ENCODE data around the gene LMO7. TPM values are rescaled to one million over a fixed set of nuclear protein-coding genes. Genes with fewer than 3 reads are reported as not detected.

The LMO7 gene
- total RNA-seq, 1 experiment from 2014 or later = 105 TPM

GRCh38 chr13:75802161-75802560, 166.0 kb downstream of the LMO7 start:
- no peak for DNase-seq
- Mint-ChIP-seq H3K9me3 (ENCODE audit: low read depth, unreplicated experiment) (no peaks in the 10 kb centered on the region), H3K4me1 (ENCODE audit: low read depth, unreplicated experiment) (no peaks in the 10 kb centered on the region), H3K27me3 (ENCODE audit: unreplicated experiment) (no peaks in the 10 kb centered on the region), H3K27ac (ENCODE audit: unreplicated experiment) (no peak overlapping the region), H3K4me3 (ENCODE audit: low read depth, unreplicated experiment) (no peak overlapping the region), H3K36me3 (ENCODE audit: insufficient read depth, unreplicated experiment) (peaks cover 32% of the 10 kb centered on the region)
- intact Hi-C loops (cut with micrococcal nuclease; ENCODE audit: unreplicated experiment) = no loop called here
- CTCF ChIA-PET = no interaction called here
- BruUV-seq (replicated peaks) = no TSS peak
- no peak for TF ChIP-seq CTCF (IDR thresholded peaks at IDR 0.05; ENCODE audit: unreplicated experiment)

DNA sequence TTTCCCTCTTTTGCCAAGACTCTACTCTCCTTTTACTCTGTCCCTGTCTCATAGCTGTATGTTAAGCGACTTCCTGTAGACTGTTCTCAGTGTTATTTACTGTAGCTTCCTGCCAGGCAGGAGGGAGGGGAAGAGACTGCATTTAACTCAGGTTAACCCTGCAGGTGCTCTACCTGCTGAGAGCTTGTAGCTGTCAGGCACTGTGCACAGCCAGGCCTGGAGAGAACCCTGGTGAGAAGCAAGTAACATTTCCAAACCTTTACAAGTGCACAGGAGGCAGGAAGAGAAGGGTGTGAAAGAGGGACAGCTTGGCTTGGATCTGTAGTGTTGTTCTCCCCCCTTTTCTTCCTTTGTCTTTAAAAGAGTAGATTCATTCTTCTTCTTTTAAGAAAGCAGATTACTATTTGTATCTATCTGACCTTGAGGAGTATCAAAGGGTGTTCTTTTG, 167.1 kb downstream of the LMO7 start:
- peaks cover 30% of the 10 kb centered on the region for H3K36me3 Mint-ChIP-seq (ENCODE audit: insufficient read depth, unreplicated experiment)
- no peak for TF ChIP-seq CTCF (IDR thresholded peaks at IDR 0.05; ENCODE audit: unreplicated experiment)
- CTCF ChIA-PET = no interaction called here
- H3K4me1 Mint-ChIP-seq (ENCODE audit: low read depth, unreplicated experiment) = no peaks in the 10 kb centered on the region
- no TSS peak for BruUV-seq (replicated peaks)
- no peaks in the 10 kb centered on the region for H3K9me3 Mint-ChIP-seq (ENCODE audit: low read depth, unreplicated experiment)
- H3K27me3 Mint-ChIP-seq (ENCODE audit: unreplicated experiment) = no peaks in the 10 kb centered on the region
- intact Hi-C loops (cut with micrococcal nuclease; ENCODE audit: unreplicated experiment) = no loop called here
- DNase-seq = no peak
- no peak overlapping the region for H3K27ac Mint-ChIP-seq (ENCODE audit: unreplicated experiment)
- no peak overlapping the region for H3K4me3 Mint-ChIP-seq (ENCODE audit: low read depth, unreplicated experiment)

- H3K4me3 Mint-ChIP-seq (ENCODE audit: low read depth, unreplicated experiment) = no peak overlapping the region
- H3K27me3 Mint-ChIP-seq (ENCODE audit: unreplicated experiment) = no peaks in the 10 kb centered on the region
- intact Hi-C loops (cut with micrococcal nuclease; ENCODE audit: unreplicated experiment) = no loop called here
- CTCF ChIA-PET = no interaction called here
- H3K27ac Mint-ChIP-seq (ENCODE audit: unreplicated experiment) = no peak overlapping the region
- H3K4me1 Mint-ChIP-seq (ENCODE audit: low read depth, unreplicated experiment) = no peaks in the 10 kb centered on the region
- no TSS peak for BruUV-seq (replicated peaks)
- H3K36me3 Mint-ChIP-seq (ENCODE audit: insufficient read depth, unreplicated experiment) = peaks cover 30% of the 10 kb centered on the region
- DNase-seq = no peak
- H3K9me3 Mint-ChIP-seq (ENCODE audit: low read depth, unreplicated experiment) = no peaks in the 10 kb centered on the region
- no peak for TF ChIP-seq CTCF (IDR thresholded peaks at IDR 0.05; ENCODE audit: unreplicated experiment)
These were observed 167.9 kb downstream of the LMO7 start for GRCh38 chr13:75804054-75804453.

- Mint-ChIP-seq H3K4me1 (ENCODE audit: low read depth, unreplicated experiment) (no peaks in the 10 kb centered on the region), H3K9me3 (ENCODE audit: low read depth, unreplicated experiment) (no peaks in the 10 kb centered on the region), H3K27ac (ENCODE audit: unreplicated experiment) (no peak overlapping the region), H3K4me3 (ENCODE audit: low read depth, unreplicated experiment) (no peak overlapping the region), H3K27me3 (ENCODE audit: unreplicated experiment) (no peaks in the 10 kb centered on the region), H3K36me3 (ENCODE audit: insufficient read depth, unreplicated experiment) (peaks cover 30% of the 10 kb centered on the region)
- no peak for TF ChIP-seq CTCF (IDR thresholded peaks at IDR 0.05; ENCODE audit: unreplicated experiment)
- CTCF ChIA-PET = no interaction called here
- intact Hi-C loops (cut with micrococcal nuclease; ENCODE audit: unreplicated experiment) = no loop called here
- no peak for DNase-seq
- no TSS peak for BruUV-seq (replicated peaks)
These were observed 168.5 kb downstream of the LMO7 start for GRCh38 chr13:75804605-75805004.
